GM19467 (cell line): ENCODE data around the gene PRELID1.

ENCODE experiments used
- ATAC-seq: cut with Tn5 transposase; IDR thresholded peaks from one replicate; pipeline ENCODE4 v1.9.1; 2021; ENCODE audit warnings: mild to moderate bottlenecking, moderate library complexity; ENCODE audit not compliant: unreplicated experiment

The PRELID1 gene

GRCh38 chr5:177312649-177313181 is 9.1 kb downstream of the PRELID1 start:
- ATAC-seq, result no peak

- no peak for ATAC-seq
These were observed 10.1 kb downstream of the PRELID1 start for GRCh38 chr5:177313561-177314259.

DNA sequence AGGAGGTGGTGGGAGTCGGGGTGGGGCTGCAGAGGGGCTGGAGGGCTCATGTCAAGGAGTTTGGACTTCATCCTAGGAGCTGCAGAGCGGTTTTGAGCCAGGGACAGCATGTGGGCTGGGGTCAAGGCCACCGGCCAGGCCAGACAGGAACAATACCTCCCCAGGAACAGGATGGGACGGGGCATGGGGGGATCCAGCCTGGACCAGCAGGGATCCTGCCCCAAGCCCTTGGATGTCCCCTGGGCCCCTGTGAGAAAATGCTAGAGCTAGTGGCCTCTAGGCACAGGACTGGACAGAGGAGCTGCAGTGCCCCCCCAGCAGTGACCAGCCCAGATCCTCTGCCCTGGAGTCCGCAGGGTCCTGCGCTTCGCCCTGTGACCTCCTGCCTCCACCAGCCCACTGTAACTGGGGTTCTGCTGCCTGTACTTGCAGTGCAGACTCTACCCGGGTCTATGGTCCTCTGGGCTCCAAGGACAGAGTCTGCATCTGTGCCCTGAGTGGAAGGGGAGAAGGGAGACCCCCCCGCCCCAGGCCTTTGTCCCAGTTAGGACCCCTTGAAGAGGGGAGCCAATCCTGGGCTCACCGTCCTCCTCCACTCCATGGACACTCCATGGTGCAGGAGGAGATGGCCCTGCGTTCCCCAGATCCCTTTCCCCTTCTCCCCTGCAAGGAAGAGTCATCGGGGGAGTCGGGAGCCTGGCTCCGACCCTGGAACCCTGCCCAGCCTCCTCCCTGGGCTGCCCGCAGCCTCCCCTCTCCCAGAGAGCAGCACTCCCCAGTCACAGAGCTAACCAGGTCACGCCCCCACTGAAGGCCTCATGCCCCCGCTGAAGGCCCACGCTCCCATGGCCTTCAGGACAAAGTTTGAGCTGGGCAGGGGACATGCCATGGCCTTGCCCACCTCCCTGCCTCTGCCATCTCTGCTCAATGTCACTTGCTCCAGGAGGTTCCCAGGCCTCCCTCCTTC is 11.1 kb downstream of the PRELID1 start:
- ATAC-seq, result no peak

DNA sequence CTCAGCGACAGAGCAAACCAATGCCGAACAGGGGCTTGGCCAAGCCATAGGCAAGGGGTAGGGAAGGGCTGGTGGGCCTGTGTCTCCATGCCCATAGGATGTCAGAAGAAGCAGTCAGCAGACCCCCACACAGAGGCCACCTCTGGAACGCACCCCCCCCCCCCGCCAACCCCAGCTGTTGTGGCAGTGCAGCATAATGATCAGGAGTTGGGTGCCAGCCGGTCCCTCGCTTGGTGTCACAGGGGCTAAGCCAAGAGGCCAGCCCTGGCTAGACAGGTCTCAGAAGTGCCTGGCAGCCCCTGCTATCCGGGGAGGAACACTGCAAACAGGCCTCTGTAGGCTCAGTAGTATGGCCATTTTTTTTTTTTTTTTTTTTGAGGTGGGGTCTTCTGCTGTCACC is 11.8 kb downstream of the PRELID1 start:
- no peak for ATAC-seq

GRCh38 chr5:177316005-177316404 is 12.4 kb downstream of the PRELID1 start:
- no peak for ATAC-seq

DNA sequence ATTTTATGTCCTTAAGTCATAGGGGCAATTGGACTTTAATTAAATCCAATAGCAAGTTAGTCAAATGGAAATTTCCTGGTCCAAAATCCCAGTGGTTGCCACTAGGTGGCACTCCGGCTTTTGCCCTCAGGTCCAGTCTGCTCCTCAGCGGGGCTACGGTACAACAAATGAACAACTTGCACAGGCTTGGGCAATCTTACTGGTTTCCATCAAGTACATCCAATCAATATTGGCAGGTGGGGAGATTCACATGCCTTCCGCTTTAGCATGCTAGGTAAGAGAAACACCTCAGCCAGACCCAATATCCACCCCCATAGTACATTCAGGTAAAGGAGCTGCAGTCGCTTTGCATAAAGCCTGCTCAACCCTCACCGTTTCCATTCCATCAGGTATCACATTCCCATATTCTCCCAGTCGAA is 14.4 kb downstream of the PRELID1 start:
- ATAC-seq, result no peak

- ATAC-seq, result no peak
These were observed 16.5 kb downstream of the PRELID1 start for GRCh38 chr5:177319913-177320588.

GRCh38 chr5:177320879-177321278 is 17.3 kb downstream of the PRELID1 start:
- ATAC-seq, result no peak

DNA sequence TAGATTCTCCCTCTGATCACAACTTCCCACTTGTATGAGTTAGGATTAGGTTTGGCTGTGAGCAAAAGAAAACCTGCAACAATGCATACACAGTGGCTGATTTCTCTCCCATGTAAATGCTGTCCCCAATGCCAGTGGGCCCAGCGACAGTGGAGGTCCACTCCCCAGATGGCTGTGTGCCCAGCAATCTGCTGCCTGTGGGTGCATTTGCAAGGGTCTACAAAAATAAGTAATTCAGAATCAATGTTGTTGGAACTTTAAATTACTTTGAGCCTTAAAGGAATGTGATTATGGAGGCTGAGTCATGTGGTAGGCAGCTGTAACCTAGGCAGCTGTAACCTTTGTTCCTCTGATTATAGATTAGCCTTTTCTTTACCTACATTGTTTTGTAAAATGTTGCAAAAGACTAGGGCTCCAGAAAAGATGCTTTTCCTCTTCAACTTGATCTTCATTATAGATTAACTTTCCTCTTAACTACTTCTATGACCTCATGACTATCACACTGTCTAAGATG is 22.3 kb downstream of the PRELID1 start:
- ATAC-seq, result no peak

DNA sequence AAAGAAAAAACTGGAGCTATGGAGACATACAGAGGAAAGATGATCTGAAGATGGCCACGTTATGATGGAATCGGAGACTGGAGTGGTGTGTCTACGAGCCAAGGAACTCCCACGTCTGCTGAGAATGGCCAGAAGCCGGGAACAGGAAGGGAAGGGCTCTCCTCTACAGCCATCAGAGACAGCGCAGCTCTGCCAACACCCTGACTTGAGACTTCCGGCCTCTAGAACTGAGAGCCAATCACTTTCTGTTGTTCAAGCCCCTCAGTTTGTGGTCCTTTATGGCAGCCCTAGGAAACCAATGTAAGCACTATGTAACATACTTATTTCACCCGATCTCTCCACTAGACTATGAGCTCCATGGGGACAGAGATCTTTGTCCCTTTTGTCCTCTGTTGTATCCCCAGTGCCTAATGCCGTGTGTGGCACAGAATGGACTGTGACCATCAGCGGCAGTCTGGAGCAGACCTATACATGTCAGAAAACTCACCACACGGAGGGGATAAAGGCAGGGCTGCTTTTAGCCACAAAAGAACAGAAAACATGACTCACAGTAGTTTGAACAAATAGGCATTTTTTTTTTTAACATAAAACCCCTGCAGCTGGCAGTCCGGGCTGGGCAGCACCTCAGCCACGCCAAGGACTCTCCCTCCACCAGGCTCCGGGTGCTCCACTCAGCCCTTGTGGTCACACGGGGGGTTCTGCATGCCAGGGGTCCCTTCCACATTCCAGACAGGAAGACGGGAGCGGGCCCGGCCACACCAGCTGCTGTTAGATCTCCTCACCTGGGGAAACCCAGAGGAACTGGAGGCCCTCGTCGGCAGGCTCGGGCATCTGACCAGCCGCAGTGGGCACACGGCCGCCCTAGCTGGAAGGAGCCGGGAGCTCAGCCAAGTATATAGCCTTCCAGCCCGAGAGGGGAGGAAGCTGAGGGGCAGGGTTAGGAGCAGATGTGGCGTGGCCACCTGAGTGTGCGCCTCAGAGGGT is 24.2 kb downstream of the PRELID1 start:
- no peak for ATAC-seq

DNA sequence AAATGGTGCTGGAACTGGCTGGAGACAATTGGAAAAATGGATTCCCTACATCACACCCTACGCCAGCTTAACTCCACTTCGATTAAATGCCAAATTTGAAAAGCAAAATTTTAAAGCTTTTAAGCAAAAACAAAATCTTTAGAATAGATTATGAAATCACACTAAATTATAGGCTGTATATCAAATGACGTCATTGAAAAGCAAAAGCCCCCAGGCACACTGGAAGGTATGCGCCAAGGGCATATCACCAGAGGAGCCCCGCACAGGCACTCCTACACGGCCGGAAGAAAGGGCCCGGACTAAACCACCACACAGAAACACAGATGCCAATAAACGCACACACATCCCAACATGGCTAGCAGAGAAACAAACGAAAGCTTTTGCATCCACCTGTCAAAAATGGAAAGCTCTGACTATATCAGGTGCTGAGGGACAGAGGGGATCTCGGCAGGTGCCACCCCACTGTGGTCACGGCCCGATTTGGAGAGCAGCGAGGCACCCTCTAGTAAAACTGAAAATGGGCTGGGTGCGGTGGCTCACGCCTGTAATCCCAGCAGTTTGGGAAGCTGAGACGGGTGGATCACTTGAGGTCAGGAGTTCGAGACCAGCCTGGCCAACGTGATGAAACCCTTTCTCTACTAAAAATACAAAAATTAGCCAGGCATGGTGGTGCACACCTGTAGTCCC is 25.1 kb downstream of the PRELID1 start:
- no peak for ATAC-seq

- ATAC-seq, result no peak
These were observed 26.3 kb downstream of the PRELID1 start for GRCh38 chr5:177329883-177330282.

DNA sequence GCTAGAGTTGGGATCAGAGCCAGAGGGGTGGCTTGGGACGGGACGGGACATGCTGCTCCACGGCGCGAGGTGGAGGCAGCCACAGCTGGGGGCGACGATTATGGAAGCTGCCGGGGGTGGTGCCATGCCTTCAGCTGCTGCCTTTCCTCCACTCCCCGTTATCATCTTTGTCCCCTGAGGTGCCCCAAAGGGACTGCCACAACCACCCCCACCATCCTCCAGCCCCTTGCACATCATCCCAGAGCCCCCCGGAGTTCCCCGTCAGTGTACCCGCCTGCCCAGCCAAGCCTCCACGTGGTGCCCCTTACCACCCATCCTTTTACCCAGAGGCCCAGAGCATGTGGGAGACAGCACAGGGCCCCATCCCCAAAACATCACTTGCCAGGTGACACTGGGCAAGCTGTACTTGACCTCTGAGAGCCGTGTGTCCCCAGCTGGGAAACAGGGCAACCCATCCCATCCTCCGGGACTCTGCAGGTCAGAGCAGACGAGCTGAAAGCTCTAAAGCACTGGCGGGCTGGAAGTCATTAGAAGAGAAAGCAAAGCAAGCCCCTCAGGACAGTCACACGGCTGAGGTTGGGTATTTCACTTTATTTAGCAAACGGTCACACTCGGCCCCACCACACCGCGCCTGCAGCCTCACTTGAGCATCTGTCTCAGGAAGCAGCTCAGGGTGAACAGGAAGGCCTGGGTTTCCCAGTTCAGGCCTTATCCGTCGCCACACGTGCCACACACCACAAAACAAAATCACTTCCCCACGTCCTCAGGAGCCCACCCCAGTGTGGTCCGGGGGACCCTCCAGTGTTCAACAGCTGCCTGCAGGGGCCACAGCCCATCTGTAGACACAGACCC is 27.6 kb downstream of the PRELID1 start:
- ATAC-seq, result no peak

DNA sequence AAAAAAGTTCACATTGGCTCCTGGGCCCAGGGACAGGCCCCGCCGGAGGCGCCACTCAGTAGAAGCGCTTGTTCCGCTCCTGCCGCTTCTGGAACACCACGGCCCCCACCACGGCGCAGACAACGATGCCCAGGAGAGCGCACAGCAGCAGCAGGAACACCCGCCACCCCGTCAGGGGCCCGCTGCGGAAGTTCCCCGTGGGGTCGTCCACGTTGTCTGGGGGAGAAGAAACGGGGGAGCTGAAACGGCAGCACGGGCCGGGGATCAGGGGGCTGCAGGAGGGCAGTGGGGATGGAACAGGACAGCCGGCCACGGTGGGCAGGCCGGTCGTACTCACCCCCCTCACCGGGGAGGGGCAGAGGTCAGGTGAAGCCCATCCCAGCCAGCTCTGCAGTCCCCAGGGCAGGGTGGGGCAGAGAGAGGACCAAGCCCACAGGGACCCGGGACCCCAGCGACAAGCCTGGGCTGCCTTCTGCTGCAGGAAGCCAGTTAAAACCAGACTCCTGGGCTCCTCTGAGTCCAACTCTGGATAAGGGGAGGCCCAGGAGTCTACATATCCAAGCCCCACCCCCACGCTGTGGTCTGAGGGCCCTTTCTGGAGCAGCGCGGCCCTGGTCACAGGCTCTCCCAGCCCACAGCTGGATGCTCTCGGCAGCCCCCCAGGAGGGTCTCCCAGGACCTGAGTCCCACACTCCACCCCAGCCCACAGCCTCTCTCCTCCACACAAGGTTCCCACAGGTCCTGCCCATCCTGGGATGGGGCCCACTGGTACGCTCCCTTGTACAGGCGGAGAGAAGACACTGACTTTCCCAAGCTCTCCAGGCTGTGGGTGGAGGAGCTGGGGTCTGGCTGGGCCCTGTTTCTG is 28.7 kb downstream of the PRELID1 start:
- ATAC-seq, result no peak

- no peak for ATAC-seq
These were observed 29.3 kb downstream of the PRELID1 start for GRCh38 chr5:177332896-177333260.

- no peak for ATAC-seq
These were observed 30.0 kb downstream of the PRELID1 start for GRCh38 chr5:177333420-177334154.

GRCh38 chr5:177334155-177334551 is 30.6 kb downstream of the PRELID1 start:
- ATAC-seq, result no peak
